ENCODE results near the gene MAP2K2.
A peak's percentile ranks its signal among the peaks of the same experiment; 100 is the strongest.

MAP2K2 gene

GRCh38 chr19:4058693-4059452, 65.0 kb downstream of the MAP2K2 start:
- peak; percentile 49 to 83 for DNase-seq

GRCh38 chr19:4057931-4058692, 65.8 kb downstream of the MAP2K2 start:
- DNase-seq: no peak

GRCh38 chr19:4055209-4055552, 68.7 kb downstream of the MAP2K2 start:
- no peak for DNase-seq

- DNase-seq: no peak
These were observed 69.3 kb downstream of the MAP2K2 start for GRCh38 chr19:4054441-4055208.

- DNase-seq: no peak
These were observed 70.2 kb downstream of the MAP2K2 start for GRCh38 chr19:4053423-4054324.

- DNase-seq: no peak
These were observed 70.9 kb downstream of the MAP2K2 start for GRCh38 chr19:4052993-4053422.

- no peak for DNase-seq
These were observed 71.6 kb downstream of the MAP2K2 start for GRCh38 chr19:4052114-4052992.

GRCh38 chr19:4051175-4052101, 72.5 kb downstream of the MAP2K2 start:
- DNase-seq: no peak

- no peak for DNase-seq
These were observed 74.5 kb downstream of the MAP2K2 start for GRCh38 chr19:4049432-4049831.

- no peak for DNase-seq
These were observed 76.8 kb downstream of the MAP2K2 start for GRCh38 chr19:4046946-4047683.

GRCh38 chr19:4046362-4046691, 77.6 kb downstream of the MAP2K2 start:
- DNase-seq: no peak

- DNase-seq: no peak
These were observed 78.1 kb downstream of the MAP2K2 start for GRCh38 chr19:4045597-4046361.

- no peak for DNase-seq
These were observed 78.9 kb downstream of the MAP2K2 start for GRCh38 chr19:4044990-4045465.

- no peak for DNase-seq
These were observed 79.8 kb downstream of the MAP2K2 start for GRCh38 chr19:4043966-4044715.

GRCh38 chr19:4043401-4043800, 80.5 kb downstream of the MAP2K2 start:
- DNase-seq: no peak

GRCh38 chr19:4042731-4043082, 81.2 kb downstream of the MAP2K2 start:
- no peak for DNase-seq

GRCh38 chr19:4042064-4042730, 81.7 kb downstream of the MAP2K2 start:
- DNase-seq: no peak

Measured in NCI-H524 (cell line).